Epithelial cell of esophagus (primary cell): Measurements from ENCODE around the gene ZFP91.

Experiments used
- DNase-seq: peaks from one replicate; pipeline ENCODE4 v3.0.0; 2010; ENCODE audit warnings: low read depth
- H3K4me3 ChIP-seq: 2 replicates; pipeline ENCODE4 v1.5.1; 2011; ENCODE audit warnings: mild to moderate bottlenecking, low read length, control low read depth
- TF ChIP-seq, protein P1 (sequence below): IDR thresholded peaks from 2 replicates; pipeline ENCODE4 v1.5.1; 2011; ENCODE audit warnings: low read depth, mild to moderate bottlenecking, low read length, control low read depth, inconsistent platforms; ENCODE audit not compliant: insufficient read depth; ENCODE audit errors: missing control alignments

The ZFP91 gene

DNA sequence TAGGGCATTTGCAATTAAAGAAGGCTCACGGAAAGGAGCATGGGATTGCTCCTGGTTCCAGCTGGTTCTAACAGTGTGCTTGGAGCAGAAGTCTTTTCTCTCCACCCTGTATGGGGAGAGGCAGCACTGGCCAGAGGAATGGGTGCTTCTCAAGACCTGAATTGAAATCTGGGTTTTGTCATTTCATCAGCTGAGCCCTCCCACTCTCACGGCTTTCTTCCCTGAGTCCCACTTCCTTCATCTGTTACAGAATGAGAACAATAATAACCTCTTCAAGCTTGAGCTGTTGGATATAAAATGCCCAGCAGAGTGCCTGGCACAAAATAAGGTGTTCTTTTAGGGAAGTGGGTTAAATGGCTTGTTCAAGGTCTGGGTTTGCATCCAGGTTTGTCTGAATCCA, 60.8 kb downstream of the ZFP91 start:
- TF ChIP-seq, protein P1, sequence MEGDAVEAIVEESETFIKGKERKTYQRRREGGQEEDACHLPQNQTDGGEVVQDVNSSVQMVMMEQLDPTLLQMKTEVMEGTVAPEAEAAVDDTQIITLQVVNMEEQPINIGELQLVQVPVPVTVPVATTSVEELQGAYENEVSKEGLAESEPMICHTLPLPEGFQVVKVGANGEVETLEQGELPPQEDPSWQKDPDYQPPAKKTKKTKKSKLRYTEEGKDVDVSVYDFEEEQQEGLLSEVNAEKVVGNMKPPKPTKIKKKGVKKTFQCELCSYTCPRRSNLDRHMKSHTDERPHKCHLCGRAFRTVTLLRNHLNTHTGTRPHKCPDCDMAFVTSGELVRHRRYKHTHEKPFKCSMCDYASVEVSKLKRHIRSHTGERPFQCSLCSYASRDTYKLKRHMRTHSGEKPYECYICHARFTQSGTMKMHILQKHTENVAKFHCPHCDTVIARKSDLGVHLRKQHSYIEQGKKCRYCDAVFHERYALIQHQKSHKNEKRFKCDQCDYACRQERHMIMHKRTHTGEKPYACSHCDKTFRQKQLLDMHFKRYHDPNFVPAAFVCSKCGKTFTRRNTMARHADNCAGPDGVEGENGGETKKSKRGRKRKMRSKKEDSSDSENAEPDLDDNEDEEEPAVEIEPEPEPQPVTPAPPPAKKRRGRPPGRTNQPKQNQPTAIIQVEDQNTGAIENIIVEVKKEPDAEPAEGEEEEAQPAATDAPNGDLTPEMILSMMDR = no peak
- H3K4me3 ChIP-seq = no peak overlapping the region
- DNase-seq = no peak

DNA sequence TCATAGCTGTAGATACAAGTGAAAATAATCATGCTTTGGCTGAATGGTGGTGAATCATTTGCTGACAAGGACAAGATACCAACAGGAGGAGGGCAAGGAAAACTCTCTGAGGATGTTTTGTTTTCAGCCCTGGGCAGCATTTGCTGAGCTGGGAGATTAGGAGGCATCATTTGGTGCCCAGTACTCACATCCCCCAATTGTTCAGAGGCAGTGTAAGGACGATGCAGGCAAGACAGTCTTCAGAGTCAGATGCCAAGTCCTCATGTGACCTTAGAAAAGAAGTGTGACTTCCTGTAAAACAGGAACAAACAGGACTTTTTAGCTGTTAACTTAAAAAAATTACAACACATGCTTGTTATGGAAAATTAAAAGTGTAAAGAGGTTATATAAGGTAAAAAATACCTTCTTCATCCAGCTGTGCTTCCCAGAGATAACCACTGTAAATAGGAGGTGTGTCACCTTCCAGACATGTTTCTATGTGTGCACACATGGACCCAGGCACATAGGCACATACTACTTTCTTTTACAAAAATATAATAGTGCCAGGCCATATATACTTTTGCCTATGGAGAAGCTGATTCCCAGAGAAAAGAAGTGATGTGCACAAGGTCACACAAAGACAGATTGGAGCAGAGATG, 61.6 kb downstream of the ZFP91 start:
- no peak overlapping the region for H3K4me3 ChIP-seq
- TF ChIP-seq, protein P1 = no peak
- no peak for DNase-seq

DNA sequence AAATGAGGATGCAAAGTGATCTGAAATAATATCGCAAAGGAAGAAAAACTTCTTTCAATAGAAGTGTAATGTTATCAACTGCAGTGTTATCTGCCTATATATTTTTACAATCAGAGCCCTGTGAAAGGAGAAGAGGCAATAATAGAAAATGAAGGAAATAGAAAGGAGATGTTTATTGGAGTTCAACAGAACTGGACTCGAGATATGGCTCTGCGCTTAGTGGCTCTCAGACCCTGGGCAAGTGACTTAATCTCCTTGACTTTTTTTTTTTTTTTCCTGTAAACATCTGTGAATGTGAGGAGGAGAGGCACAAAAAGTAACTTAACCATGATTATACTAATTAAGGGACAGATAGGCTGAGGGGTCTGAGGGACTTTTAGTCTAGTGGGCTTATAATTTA, 62.5 kb downstream of the ZFP91 start:
- DNase-seq = no peak
- TF ChIP-seq, protein P1 = no peak
- no peak overlapping the region for H3K4me3 ChIP-seq

DNA sequence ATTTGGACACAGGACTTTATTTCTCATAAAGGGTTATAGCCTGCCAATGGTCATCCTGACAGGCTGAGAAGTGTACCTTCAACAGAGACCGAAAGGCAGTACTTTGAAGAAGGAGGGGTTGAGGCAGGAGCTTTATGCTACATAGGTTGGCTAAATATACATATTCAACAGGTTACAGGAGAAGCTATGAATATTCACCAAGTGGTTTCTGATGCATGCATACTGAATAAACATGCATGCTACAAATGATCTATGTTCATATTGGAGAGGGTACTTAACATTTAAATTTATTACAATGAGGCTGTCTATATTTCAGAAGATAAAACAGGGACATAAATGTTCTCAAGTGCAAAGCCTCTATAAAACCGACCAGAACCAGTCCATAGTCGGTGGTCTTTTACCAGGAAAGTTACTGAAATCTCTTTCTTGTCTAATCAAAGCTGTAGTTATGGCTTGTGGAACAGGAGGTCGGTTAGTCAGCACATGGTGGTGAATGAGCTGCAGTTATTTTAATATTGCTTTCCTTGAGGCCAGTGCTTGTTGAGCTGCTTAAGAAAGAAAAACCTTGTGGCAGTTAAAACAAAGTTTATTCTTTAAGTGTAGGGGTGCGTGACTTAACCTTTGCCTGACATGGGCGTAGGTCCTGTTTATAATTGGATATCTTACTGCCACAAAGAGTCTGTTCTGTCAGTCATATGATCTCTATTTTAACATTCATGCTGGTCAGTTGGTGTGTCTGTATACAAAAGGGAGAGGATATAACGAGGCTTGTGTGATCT, 63.1 kb downstream of the ZFP91 start:
- no peak for DNase-seq
- TF ChIP-seq, protein P1 = no peak
- H3K4me3 ChIP-seq = no peak overlapping the region

DNA sequence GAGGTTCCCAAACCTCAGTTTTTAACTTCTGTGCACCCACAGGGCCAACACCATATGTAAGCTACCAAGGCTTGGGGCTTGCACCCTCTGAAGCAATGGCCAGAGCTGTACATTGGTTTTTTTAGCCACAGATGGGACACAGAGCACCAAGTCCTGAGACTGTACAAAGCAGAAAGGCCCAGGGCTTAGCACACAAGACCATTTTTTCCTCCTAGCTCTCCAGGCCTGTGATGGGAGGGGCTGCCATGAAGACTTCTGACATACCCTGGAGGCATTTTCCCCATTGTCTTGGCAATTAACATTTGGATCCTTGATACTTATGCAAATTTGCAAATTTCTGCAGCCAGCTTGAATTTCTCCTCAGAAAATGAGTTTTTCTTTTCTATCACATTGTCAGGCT, 67.0 kb downstream of the ZFP91 start:
- TF ChIP-seq, protein P1 = no peak
- no peak for DNase-seq
- no peak overlapping the region for H3K4me3 ChIP-seq

DNA sequence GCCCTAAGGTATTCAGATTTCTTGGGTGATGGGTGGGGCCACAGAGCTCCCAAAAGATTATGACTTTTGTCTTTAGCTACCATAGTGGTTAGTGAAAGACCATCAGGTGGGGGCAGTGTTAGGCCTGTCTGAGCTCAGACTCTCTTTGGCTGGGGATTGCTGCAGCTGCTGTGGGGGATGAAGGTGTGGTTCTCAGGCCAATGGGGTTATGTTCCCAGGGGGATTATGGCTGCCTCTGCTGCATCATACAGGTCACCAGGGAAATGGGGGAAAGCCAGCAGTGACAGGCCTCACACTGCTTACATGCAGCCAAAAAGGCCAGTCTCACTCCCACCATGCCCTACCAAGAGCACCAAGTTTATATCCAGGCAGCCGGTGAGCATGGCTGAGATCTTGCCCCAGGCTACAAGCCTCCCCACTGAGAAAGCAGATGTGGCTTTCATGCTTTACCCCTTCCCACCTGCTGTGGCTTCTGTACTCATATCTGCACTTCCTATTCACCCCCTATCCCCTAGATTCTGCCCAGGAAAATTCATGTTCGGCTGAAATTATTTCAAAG, 68.4 kb downstream of the ZFP91 start:
- no peak overlapping the region for H3K4me3 ChIP-seq
- DNase-seq = no peak
- TF ChIP-seq, protein P1 = no peak
